Kasumi-1 (cell line): Measurements from ENCODE around the gene EXOC3L1.

Experiments used
- DNase-seq, 2 experiments: peaks; one replicate each; lab custom pipeline; 2025; lab: John Stamatoyannopoulos, UW

Gene EXOC3L1

DNA sequence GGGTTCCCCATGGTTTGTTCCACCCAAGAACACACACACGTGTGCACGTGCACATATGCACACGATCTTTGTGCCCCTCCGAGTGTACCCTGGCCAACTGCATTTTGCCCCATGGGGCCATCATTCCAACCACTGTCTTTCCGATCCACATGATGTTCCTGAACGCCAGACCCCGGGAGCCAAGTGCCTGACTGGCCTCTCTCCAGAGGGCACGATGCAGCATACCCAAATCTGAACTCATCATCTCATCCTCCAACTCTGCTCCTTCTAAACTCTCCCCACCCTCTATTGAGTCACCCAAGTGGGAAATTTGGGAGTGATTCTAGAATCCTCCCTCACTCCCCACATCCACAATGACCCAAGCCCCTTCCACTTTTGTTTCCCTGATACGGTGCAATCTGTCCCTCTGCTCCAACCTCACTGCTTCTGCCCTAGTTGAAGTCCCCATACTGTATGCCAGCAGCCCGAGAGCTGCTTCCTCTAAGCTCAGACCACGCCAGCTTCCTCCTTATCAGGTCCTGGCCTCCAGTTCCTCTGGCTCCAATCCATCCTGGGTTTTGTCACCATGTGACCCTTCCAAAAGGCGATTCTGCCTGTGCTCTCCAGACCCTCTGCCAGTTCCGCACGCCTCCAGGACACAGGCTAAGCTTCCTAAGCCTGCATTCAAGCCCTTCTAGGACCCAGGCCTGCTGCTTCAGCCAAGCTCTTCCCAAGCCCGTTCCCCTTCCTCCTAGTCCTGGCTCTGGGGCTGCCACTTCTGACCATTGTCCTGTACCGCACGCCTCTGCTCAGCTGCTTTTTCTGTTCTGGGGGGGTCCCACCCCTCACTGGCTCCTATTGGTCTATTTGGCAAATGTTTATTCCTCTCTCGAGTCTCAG is 26.9 kb upstream of the EXOC3L1 start:
- DNase-seq, result peak; percentile 86 to 89

- DNase-seq, result no peak
Observed at GRCh38 chr16:67215706-67216105, 25.8 kb upstream of the EXOC3L1 start.

DNA sequence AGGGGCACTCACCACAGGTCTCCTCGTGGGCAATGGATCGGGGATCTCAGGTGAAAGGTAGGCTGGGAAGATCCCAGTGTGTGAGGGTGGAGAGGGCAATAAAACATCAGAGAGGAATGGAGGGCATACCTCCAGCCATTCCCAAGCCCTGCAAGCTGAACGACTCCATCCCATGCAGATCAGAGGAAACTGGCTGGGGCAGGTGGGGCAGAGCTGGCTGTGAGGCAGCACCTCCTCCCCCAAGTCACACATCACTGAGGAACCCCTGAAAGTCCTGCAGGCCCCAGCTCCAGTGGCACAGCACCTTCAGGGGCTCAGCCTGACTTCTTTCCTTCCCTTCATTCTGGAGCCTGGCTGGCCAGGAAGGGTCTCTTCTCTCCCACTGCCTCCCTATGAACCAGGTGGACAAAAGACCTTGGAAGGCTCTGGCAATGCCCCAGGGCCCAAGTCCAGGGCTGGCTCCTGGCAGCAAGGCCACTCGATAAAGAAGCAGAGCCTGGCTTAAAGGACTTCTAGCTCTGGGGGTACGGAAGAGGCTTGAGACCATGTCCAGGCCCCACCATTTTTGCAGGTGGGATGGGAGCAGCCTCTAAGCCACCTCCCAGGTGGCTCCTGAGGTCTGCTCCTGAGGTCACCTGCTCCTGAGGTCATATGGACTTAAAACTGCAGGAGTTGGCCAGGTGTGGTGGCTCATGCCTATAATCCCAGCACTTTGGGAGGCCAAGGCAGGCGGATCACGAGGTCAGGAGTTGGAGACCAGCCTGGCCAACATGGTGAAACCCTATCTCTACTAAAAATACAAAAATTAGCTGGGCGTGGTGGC is 23.5 kb upstream of the EXOC3L1 start:
- no peak for DNase-seq

- DNase-seq, result no peak
Observed at GRCh38 chr16:67212766-67213165, 22.8 kb upstream of the EXOC3L1 start.

DNA sequence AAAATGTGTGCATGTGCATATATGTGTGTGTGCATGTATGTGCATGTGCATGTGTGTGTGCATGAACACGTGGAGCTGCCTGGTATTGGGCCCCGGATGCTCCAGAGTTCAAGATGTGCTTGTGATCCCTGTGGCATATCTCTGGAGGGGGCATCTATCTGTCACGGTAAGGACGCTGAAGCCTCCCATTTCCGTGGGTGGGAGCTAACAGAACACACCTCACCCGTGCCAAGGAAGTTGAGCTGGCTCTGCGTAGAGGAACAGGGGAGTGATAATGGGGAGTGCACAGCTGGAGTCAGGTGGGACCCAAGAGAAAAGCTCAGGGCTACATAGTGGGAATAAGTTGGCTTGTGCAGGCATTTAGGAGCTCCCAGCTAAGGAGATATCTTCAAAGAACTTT is 21.7 kb upstream of the EXOC3L1 start:
- no peak for DNase-seq

DNA sequence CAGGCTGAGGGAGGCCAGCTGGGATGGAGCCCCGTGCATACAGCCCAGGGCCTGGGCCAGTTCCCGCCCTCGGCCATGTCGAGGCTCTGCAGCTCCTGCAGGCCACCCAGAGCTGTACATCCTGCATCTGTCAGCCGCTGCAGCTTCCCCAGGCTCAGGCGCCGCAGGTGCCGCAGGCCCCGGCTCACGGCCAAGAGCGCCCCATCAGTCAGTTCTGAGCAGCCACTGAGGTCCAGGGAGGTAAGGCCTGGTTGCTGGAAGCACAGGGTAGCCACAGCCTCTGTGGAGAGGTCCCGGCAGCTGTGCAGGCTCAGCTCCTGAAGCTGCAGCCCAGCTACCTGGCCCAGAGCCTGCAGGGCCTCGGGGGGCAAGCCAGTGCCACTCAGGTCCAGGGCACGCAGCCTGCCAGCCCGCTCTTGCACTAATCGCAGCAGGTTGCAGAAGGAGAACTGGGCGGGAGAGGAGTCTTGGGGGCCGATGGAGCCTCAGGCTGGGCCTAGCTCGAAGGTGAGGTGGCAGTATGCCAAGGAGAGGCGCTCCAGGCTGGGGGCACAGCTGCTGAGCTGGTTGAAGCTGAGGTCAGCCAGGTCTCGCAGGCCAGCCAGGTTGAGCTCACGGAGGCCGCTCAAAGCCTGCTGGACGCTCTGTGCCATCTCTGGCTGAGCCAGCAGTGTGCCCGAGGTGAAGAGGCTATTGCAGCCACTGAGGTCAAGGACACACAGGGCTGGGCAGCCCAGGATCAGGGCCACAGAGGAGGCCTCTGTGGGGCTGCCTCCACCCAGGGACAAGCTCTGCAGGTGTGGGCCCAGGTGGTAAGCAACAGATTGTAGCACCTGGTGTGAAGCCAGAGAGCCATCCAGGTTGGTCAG is 20.4 kb upstream of the EXOC3L1 start:
- no peak for DNase-seq

DNA sequence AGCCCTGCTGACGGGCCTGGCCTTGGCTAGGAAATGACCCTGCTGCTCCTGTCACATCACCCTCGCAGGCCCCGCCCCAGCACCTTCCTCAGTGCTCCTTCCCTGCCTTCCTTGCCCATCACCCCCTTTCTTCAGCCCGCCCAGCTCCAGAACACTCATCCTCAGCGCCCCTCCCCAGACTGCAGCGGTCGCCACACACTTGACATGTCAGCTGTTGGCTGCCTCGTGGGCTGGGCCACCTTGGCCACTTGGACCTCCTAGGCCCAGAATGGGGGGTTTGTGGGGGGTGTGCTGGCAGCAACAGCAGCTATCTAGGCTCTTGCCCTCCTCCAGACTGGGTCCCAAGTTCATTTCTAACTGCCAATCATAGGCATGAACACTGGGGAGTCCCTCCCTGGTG is 19.6 kb upstream of the EXOC3L1 start:
- no peak for DNase-seq

GRCh38 chr16:67208154-67208896 is 18.4 kb upstream of the EXOC3L1 start:
- no peak for DNase-seq

DNA sequence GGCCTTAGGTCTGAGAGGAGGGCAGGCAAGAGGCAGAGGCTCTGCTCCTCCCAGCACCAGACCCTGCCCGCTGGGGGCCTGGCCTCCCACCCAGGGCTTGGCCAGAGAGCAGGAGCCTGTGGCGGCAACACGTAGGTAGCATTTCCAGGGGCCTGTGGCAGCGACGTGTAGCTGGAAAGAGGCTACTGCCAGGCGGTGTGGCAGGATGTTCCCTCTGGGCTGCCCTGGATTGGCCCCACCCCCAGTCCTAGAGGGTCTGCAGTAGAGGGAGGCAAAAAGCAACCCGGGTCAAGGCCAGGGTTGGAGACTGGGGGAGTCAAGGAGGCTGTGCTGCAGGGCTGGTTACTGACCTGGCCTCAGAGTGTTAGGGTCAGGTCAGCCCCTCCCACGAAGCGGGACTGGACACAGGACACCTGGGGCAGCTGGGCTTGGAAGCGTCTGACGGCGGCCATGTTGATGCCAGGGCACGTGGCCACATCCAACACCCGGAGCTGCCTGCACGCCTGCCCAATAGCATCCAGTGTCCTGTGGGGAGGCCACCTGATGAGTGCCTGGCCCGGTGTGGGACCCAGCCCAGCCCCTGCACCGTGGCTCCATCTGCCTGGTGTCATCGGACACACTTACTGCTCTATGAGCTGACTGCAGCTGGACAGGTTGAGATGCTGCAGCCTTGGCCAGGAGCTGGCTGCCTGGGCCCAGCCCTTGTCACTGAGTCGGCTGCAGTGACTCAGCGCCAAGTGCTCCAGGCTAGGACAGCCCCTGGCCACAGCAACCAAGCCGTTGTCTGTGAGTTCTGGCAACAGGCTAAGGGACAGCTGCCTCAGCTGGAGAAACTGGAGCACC is 17.5 kb upstream of the EXOC3L1 start:
- DNase-seq, result no peak

DNA sequence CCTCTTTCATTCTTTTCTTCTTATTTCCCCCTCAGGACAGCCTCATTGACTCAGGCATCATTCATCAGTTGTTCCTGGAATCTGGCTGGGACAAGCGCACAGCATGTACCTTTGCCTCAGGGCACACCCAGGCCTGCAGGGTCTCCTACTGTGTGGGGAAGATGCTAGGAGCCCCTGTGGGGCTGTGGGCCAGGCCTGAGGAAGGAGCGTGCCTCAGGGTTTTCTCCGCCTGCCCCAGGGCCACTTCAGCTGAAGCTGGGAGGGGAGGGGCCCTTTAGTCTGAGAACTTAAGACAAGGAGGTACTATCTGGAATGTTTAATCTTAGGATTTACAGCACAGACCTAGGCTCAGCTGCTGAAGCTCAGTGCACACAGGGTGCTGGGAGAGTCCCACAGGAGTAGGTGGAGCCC is 16.9 kb upstream of the EXOC3L1 start:
- no peak for DNase-seq

- DNase-seq, result no peak
Observed at GRCh38 chr16:67206129-67206837, 16.3 kb upstream of the EXOC3L1 start.

- DNase-seq, result no peak
Observed at GRCh38 chr16:67204076-67204475, 14.1 kb upstream of the EXOC3L1 start.

GRCh38 chr16:67202956-67203493 is 13.1 kb upstream of the EXOC3L1 start:
- DNase-seq, result no peak

- DNase-seq, result no peak
Observed at GRCh38 chr16:67202426-67202825, 12.5 kb upstream of the EXOC3L1 start.

GRCh38 chr16:67201411-67202345 is 11.7 kb upstream of the EXOC3L1 start:
- no peak for DNase-seq

GRCh38 chr16:67200491-67200890 is 10.6 kb upstream of the EXOC3L1 start:
- no peak for DNase-seq

DNA sequence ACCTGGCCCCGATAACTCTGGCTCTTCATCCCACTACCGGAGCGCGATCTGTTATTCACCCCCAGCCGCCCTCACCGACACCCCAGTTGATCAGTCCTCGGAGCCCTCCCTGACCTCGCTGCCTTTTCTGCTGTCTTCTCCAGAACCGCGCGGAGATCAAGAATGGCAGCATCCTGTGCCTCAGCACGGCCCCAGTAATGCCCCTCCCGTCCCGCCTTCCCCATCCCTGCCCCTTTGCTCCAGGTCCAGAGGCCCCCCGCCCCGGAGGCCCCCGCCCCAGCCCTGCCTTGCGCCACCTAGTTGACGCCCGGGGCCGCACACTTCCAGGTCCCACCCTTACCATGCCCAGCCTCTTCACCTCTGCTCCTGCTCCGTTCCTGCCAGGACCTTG is 9.9 kb upstream of the EXOC3L1 start:
- no peak for DNase-seq

- DNase-seq, result no peak
Observed at GRCh38 chr16:67199011-67199807, 9.3 kb upstream of the EXOC3L1 start, which contains the start of gene ELMO3. Gene ELMO3 (plus strand): TSS chr16:67199131. CDS start chr16:67199327, 196 bp downstream.
